Measurements from ENCODE around the gene SLC49A3. TPM values are rescaled to one million over a fixed set of nuclear protein-coding genes. Genes with fewer than 3 reads are reported as not detected.

Gene SLC49A3
- total and polyA plus RNA-seq, 2 of the 13 experiments (the other 11 are each of a cell fraction or from before 2014, with no cell fraction given) = 0.07 to 0.17 TPM

GRCh38 chr4:674172-675035 is 14.5 kb downstream of the SLC49A3 start, which contains the start of the genes ATP5ME and MYL5 (continued):
- TF ChIP-seq, protein P1, sequence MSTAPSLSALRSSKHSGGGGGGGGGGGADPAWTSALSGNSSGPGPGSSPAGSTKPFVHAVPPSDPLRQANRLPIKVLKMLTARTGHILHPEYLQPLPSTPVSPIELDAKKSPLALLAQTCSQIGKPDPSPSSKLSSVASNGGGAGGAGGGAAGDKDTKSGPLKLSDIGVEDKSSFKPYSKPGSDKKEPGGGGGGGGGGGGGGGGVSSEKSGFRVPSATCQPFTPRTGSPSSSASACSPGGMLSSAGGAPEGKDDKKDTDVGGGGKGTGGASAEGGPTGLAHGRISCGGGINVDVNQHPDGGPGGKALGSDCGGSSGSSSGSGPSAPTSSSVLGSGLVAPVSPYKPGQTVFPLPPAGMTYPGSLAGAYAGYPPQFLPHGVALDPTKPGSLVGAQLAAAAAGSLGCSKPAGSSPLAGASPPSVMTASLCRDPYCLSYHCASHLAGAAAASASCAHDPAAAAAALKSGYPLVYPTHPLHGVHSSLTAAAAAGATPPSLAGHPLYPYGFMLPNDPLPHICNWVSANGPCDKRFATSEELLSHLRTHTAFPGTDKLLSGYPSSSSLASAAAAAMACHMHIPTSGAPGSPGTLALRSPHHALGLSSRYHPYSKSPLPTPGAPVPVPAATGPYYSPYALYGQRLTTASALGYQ (CRISPR knock-in tag; IDR thresholded peaks at IDR 0.05) = no peak; the same call in 1 of the 2 replicates
- TF ChIP-seq MYC (CRISPR knock-in tag; IDR thresholded peaks at IDR 0.05; ENCODE audit: borderline replicate concordance) = peak; percentile 75
- peak; percentile 98 for TF ChIP-seq SRY (CRISPR knock-in tag; IDR thresholded peaks at IDR 0.05)
- TF ChIP-seq ZSCAN12 (CRISPR knock-in tag; IDR thresholded peaks at IDR 0.05) = no peak
- TF ChIP-seq ZFP36L1 (CRISPR knock-in tag; IDR thresholded peaks at IDR 0.05) = 0 out of 2 replicates have a peak, but pooled peaks have one; percentile 58
- no peak for TF ChIP-seq AKNA (CRISPR knock-in tag; IDR thresholded peaks at IDR 0.05; ENCODE audit: borderline replicate concordance)
- peak; percentile 78; the same call in 1 of the 2 replicates for TF ChIP-seq ZNF598 (CRISPR knock-in tag; IDR thresholded peaks at IDR 0.05; ENCODE audit: borderline replicate concordance)
- TF ChIP-seq KDM3A (CRISPR knock-in tag; IDR thresholded peaks at IDR 0.05; ENCODE audit: low read depth) = peak; percentile 73; the same call in 1 of the 2 replicates
- peak; percentile 87; the same call in 1 of the 2 replicates for TF ChIP-seq ZNF280B (CRISPR knock-in tag; IDR thresholded peaks at IDR 0.05; ENCODE audit: borderline replicate concordance)
- peak; percentile 74 to 88; a peak in 3 of 4 replicates for TF ChIP-seq HMGXB4 (CRISPR knock-in tag; IDR thresholded peaks at IDR 0.05; ENCODE audit: borderline replicate concordance in 1 of 2, low read depth in 1 of 2)
